Activated T-helper 2 cell treated with anti-CD3 and anti-CD28 coated beads, Interferon-gamma antibody, Interleukin-2, Interleukin-4, amounts not matched to agents 10 μg/mL and 5 μg/mL and 100 μg/mL, durations not matched to agents 14 hours and 24 hours and 36 hours (primary cell): ENCODE measurements around the gene TEPSIN. TPM values are rescaled to one million over a fixed set of nuclear protein-coding genes. Genes with fewer than 3 reads are reported as not detected.

Experiments used
- DNase-seq: peaks from one replicate; pipeline ENCODE4 v3.0.0; 2021; ENCODE audit warnings: low spot score
- H3K27ac Mint-ChIP-seq: one replicate; pipeline ENCODE4 v1.8.0; 2021; ENCODE audit warnings: mixed read lengths
- H3K27me3 Mint-ChIP-seq: one replicate; pipeline ENCODE4 v1.8.0; 2021; ENCODE audit warnings: low read depth, mixed read lengths
- H3K36me3 Mint-ChIP-seq: one replicate; pipeline ENCODE4 v1.8.0; 2021; ENCODE audit warnings: low read depth, mixed read lengths
- H3K4me1 Mint-ChIP-seq: one replicate; pipeline ENCODE4 v1.8.0; 2021; ENCODE audit warnings: low read depth, mixed read lengths
- H3K4me3 Mint-ChIP-seq: one replicate; pipeline ENCODE4 v1.8.0; 2021; ENCODE audit warnings: low read depth, mild to moderate bottlenecking, moderate library complexity, mixed read lengths
- H3K9me3 Mint-ChIP-seq: one replicate; pipeline ENCODE4 v1.8.0; 2021; ENCODE audit warnings: mixed read lengths
- intact Hi-C: fragments of 100-400 bp; cut with micrococcal nuclease; formaldehyde crosslinking; loops from one replicate; pipeline ENCODE4 v1.15.1; 2023
- total RNA-seq: library from RNA; stranded (reverse); gene quantifications from 2 replicates; pipeline ENCODE4 v1.2.3, GENCODE V29; 2022

TEPSIN gene
- total RNA-seq, 1 donor from 2014 or later: 39.1 TPM

- no peaks in the 10 kb centered on the region for H3K9me3 Mint-ChIP-seq
- no peak overlapping the region for H3K27ac Mint-ChIP-seq
- peaks cover 4% of the 10 kb centered on the region for H3K4me1 Mint-ChIP-seq
- DNase-seq: no peak
- intact Hi-C loops: no loop called here
- H3K27me3 Mint-ChIP-seq: no peaks in the 10 kb centered on the region
- H3K36me3 Mint-ChIP-seq: no peaks in the 10 kb centered on the region
- no peak overlapping the region for H3K4me3 Mint-ChIP-seq
Observed at GRCh38 chr17:81217491-81217890, 21.4 kb downstream of the TEPSIN start.

GRCh38 chr17:81213978-81214377, 24.9 kb downstream of the TEPSIN start:
- H3K9me3 Mint-ChIP-seq: no peaks in the 10 kb centered on the region
- H3K27me3 Mint-ChIP-seq: no peaks in the 10 kb centered on the region
- no peak overlapping the region for H3K4me3 Mint-ChIP-seq
- no peaks in the 10 kb centered on the region for H3K4me1 Mint-ChIP-seq
- DNase-seq: no peak
- no peaks in the 10 kb centered on the region for H3K36me3 Mint-ChIP-seq
- H3K27ac Mint-ChIP-seq: no peak overlapping the region
- intact Hi-C loops: no loop called here

- intact Hi-C loops: no loop called here
- no peaks in the 10 kb centered on the region for H3K9me3 Mint-ChIP-seq
- no peaks in the 10 kb centered on the region for H3K36me3 Mint-ChIP-seq
- no peaks in the 10 kb centered on the region for H3K27me3 Mint-ChIP-seq
- DNase-seq: no peak
- H3K4me1 Mint-ChIP-seq: no peaks in the 10 kb centered on the region
- H3K27ac Mint-ChIP-seq: no peak overlapping the region
- no peak overlapping the region for H3K4me3 Mint-ChIP-seq
Observed at GRCh38 chr17:81212365-81212764, 26.5 kb downstream of the TEPSIN start.

GRCh38 chr17:81210868-81211267, 28.0 kb downstream of the TEPSIN start:
- no peaks in the 10 kb centered on the region for H3K9me3 Mint-ChIP-seq
- no peaks in the 10 kb centered on the region for H3K27me3 Mint-ChIP-seq
- intact Hi-C loops: no loop called here
- no peak overlapping the region for H3K4me3 Mint-ChIP-seq
- no peaks in the 10 kb centered on the region for H3K4me1 Mint-ChIP-seq
- no peak overlapping the region for H3K27ac Mint-ChIP-seq
- no peak for DNase-seq
- no peaks in the 10 kb centered on the region for H3K36me3 Mint-ChIP-seq

GRCh38 chr17:81210466-81210865, 28.4 kb downstream of the TEPSIN start:
- Mint-ChIP-seq H3K27me3 (no peaks in the 10 kb centered on the region), H3K4me3 (no peak overlapping the region), H3K9me3 (no peaks in the 10 kb centered on the region), H3K4me1 (no peaks in the 10 kb centered on the region), H3K36me3 (no peaks in the 10 kb centered on the region), H3K27ac (no peak overlapping the region)
- intact Hi-C loops: no loop called here
- DNase-seq: no peak

- H3K36me3 Mint-ChIP-seq: no peaks in the 10 kb centered on the region
- H3K27ac Mint-ChIP-seq: no peak overlapping the region
- H3K9me3 Mint-ChIP-seq: no peaks in the 10 kb centered on the region
- no peaks in the 10 kb centered on the region for H3K27me3 Mint-ChIP-seq
- H3K4me1 Mint-ChIP-seq: no peaks in the 10 kb centered on the region
- intact Hi-C loops: no loop called here
- H3K4me3 Mint-ChIP-seq: no peak overlapping the region
- no peak for DNase-seq
Observed at GRCh38 chr17:81209141-81209540, 29.7 kb downstream of the TEPSIN start.

- H3K36me3 Mint-ChIP-seq: no peaks in the 10 kb centered on the region
- H3K4me3 Mint-ChIP-seq: no peak overlapping the region
- intact Hi-C loops: no loop called here
- no peaks in the 10 kb centered on the region for H3K9me3 Mint-ChIP-seq
- H3K4me1 Mint-ChIP-seq: no peaks in the 10 kb centered on the region
- H3K27me3 Mint-ChIP-seq: no peaks in the 10 kb centered on the region
- H3K27ac Mint-ChIP-seq: no peak overlapping the region
- no peak for DNase-seq
Observed at GRCh38 chr17:81208651-81209050, 30.2 kb downstream of the TEPSIN start.

- no peak overlapping the region for H3K4me3 Mint-ChIP-seq
- intact Hi-C loops: no loop called here
- no peaks in the 10 kb centered on the region for H3K27me3 Mint-ChIP-seq
- H3K9me3 Mint-ChIP-seq: no peaks in the 10 kb centered on the region
- H3K27ac Mint-ChIP-seq: no peak overlapping the region
- H3K36me3 Mint-ChIP-seq: no peaks in the 10 kb centered on the region
- H3K4me1 Mint-ChIP-seq: no peaks in the 10 kb centered on the region
- DNase-seq: no peak
Observed at GRCh38 chr17:81207610-81208581, 31.0 kb downstream of the TEPSIN start.

- Mint-ChIP-seq H3K4me3 (no peak overlapping the region), H3K36me3 (no peaks in the 10 kb centered on the region), H3K27ac (no peak overlapping the region), H3K9me3 (no peaks in the 10 kb centered on the region), H3K4me1 (no peaks in the 10 kb centered on the region), H3K27me3 (no peaks in the 10 kb centered on the region)
- no peak for DNase-seq
- intact Hi-C loops: no loop called here
Observed at GRCh38 chr17:81206657-81207056, 32.2 kb downstream of the TEPSIN start.

GRCh38 chr17:81206166-81206565, 32.7 kb downstream of the TEPSIN start:
- Mint-ChIP-seq H3K4me1 (no peaks in the 10 kb centered on the region), H3K36me3 (no peaks in the 10 kb centered on the region), H3K9me3 (no peaks in the 10 kb centered on the region), H3K27ac (no peak overlapping the region), H3K4me3 (no peak overlapping the region), H3K27me3 (no peaks in the 10 kb centered on the region)
- DNase-seq: no peak
- intact Hi-C loops: no loop called here

- Mint-ChIP-seq H3K36me3 (no peaks in the 10 kb centered on the region), H3K4me1 (no peaks in the 10 kb centered on the region)
Observed at GRCh38 chr17:81204578-81204977, 34.3 kb downstream of the TEPSIN start.

GRCh38 chr17:81203136-81203535, 35.7 kb downstream of the TEPSIN start:
- intact Hi-C loops: no loop called here
- no peak overlapping the region for H3K27ac Mint-ChIP-seq
- no peaks in the 10 kb centered on the region for H3K4me1 Mint-ChIP-seq
- no peaks in the 10 kb centered on the region for H3K9me3 Mint-ChIP-seq
- no peak overlapping the region for H3K4me3 Mint-ChIP-seq
- H3K27me3 Mint-ChIP-seq: no peaks in the 10 kb centered on the region
- DNase-seq: no peak
- H3K36me3 Mint-ChIP-seq: no peaks in the 10 kb centered on the region

More at GRCh38 chr17:81204578-81204977, 34.3 kb downstream of the TEPSIN start:
- intact Hi-C loops: no loop called here
- no peak for DNase-seq
- no peak overlapping the region for H3K27ac Mint-ChIP-seq
- no peaks in the 10 kb centered on the region for H3K27me3 Mint-ChIP-seq
- no peaks in the 10 kb centered on the region for H3K9me3 Mint-ChIP-seq
- H3K4me3 Mint-ChIP-seq: no peak overlapping the region

- intact Hi-C loops: no loop called here
Observed at GRCh38 chr17:81202318-81202717, 36.5 kb downstream of the TEPSIN start.

More at GRCh38 chr17:81202318-81202717, 36.5 kb downstream of the TEPSIN start:
- Mint-ChIP-seq H3K27me3 (no peaks in the 10 kb centered on the region), H3K4me1 (no peaks in the 10 kb centered on the region), H3K36me3 (no peaks in the 10 kb centered on the region), H3K9me3 (no peaks in the 10 kb centered on the region), H3K4me3 (no peak overlapping the region), H3K27ac (no peak overlapping the region)
- no peak for DNase-seq
